PC-9 (cell line): ENCODE data around the gene RAPGEF6. TPM values are rescaled to one million over a fixed set of nuclear protein-coding genes. Genes with fewer than 3 reads are reported as not detected.
"Not testable (repeated sequence)": the region's sequence is repeated elsewhere in the genome, so short reads cannot be mapped to it uniquely, and the experiment has no call there.

Source experiments
- BruUV-seq: library from RNA; stranded (reverse); fragments of 400-500 nt; replicated peaks from 2 replicates; lab custom pipeline; 2021; lab: Mats Ljungman, UMichigan
- CTCF ChIA-PET: fragments of 300-600 bp; sonication (Branson Sonifier 250); formaldehyde crosslinking; loops from one replicate; lab custom pipeline; 2022; ENCODE audit warnings: antibody characterized with exemption; lab: Charles Lee
- POLR2A ChIA-PET: fragments of 300-600 bp; sonication (Branson Sonifier 250); formaldehyde crosslinking; loops from one replicate; lab custom pipeline; 2022; ENCODE audit warnings: antibody characterized with exemption; ENCODE audit not compliant: unreplicated experiment; lab: Charles Lee
- DNase-seq, 2 experiments: peaks; one replicate each; pipeline versions ENCODE4 v3.0.0 to v3.0.0-alpha.2; 2015 to 2022; ENCODE audit warnings: mixed read lengths in 1 of 2
- H2AFZ ChIP-seq: fragments of 200-600 bp; sonication (generic); 2 replicates; pipeline ENCODE4 v1.8.1; 2017; ENCODE audit warnings: antibody characterized with exemption
- H3F3A ChIP-seq: fragments of 200-600 bp; sonication (generic); 2 replicates; pipeline ENCODE4 v1.8.1; 2017; ENCODE audit warnings: antibody characterized with exemption, mild to moderate bottlenecking, low read depth; ENCODE audit not compliant: insufficient read depth
- H3K27ac ChIP-seq: fragments of 200-600 bp; sonication (generic); 2 replicates; pipeline ENCODE4 v1.6.1; 2016; ENCODE audit warnings: mixed run types
- H3K27me3 ChIP-seq: fragments of 200-600 bp; sonication (generic); 2 replicates; pipeline ENCODE4 v1.6.1; 2016; ENCODE audit warnings: low read depth, mixed run types; ENCODE audit not compliant: insufficient read depth
- H3K36me3 ChIP-seq: fragments of 200-600 bp; sonication (generic); 2 replicates; pipeline ENCODE4 v1.6.1; 2016; ENCODE audit warnings: low read depth, mixed run types
- H3K4me1 ChIP-seq: fragments of 200-600 bp; sonication (generic); replicated peaks from 2 replicates; pipeline ENCODE4 v1.6.1; 2016; ENCODE audit warnings: mixed run types; ENCODE audit not compliant: insufficient read depth
- H3K4me2 ChIP-seq: fragments of 200-600 bp; sonication (generic); 2 replicates; pipeline ENCODE4 v1.6.1; 2017; ENCODE audit warnings: mixed run types
- H3K4me3 ChIP-seq: fragments of 200-600 bp; sonication (generic); 2 replicates; pipeline ENCODE4 v1.6.1; 2016; ENCODE audit warnings: mixed run types
- H3K79me2 ChIP-seq: fragments of 200-600 bp; sonication (generic); 2 replicates; pipeline ENCODE4 v1.6.1; 2017; ENCODE audit warnings: low read depth, mixed run types
- H3K9me2 ChIP-seq: fragments of 200-600 bp; sonication (generic); 2 replicates; pipeline ENCODE4 v1.8.1; 2017; ENCODE audit warnings: mild to moderate bottlenecking; ENCODE audit not compliant: insufficient read depth
- H3K9me3 ChIP-seq: fragments of 200-600 bp; sonication (generic); 2 replicates; pipeline ENCODE4 v1.8.1; 2016; ENCODE audit warnings: low read depth; ENCODE audit not compliant: insufficient read depth
- H4K20me1 ChIP-seq: fragments of 200-600 bp; sonication (generic); 2 replicates; pipeline ENCODE4 v1.8.1; 2017; ENCODE audit not compliant: insufficient read depth
- CTCF ChIP-seq: fragments of 200-600 bp; sonication (generic); conservative IDR thresholded peaks from 2 replicates; pipeline ENCODE4 v1.6.1; 2017; ENCODE audit warnings: mixed run types, antibody characterized with exemption, mild to moderate bottlenecking, moderate library complexity
- EZH2 ChIP-seq: fragments of 200-600 bp; sonication (generic); IDR thresholded peaks from 2 replicates; pipeline ENCODE4 v1.8.0; 2017; ENCODE audit warnings: antibody characterized with exemption, low read depth
- intact Hi-C: fragments of 100-400 bp; cut with micrococcal nuclease; formaldehyde crosslinking; loops from one replicate; pipeline ENCODE4 v1.10.0; 2022; ENCODE audit not compliant: unreplicated experiment
- total RNA-seq: library from RNA; stranded (reverse); gene quantifications from 2 replicates; pipeline ENCODE4 v1.2.3, GENCODE V29; 2021

RAPGEF6 gene
- total RNA-seq, 1 experiment from 2014 or later, result 17.1 TPM

GRCh38 chr5:131605086-131605485 is 29.9 kb downstream of the RAPGEF6 start:
- H3K27me3 ChIP-seq, result no peaks in the 10 kb centered on the region
- BruUV-seq, result no TSS peak
- no peaks in the 10 kb centered on the region for H3K9me3 ChIP-seq
- H3K4me1 ChIP-seq, result no peaks in the 10 kb centered on the region
- CTCF ChIA-PET, result no interaction called here
- no peak overlapping the region for H3K4me2 ChIP-seq
- POLR2A ChIA-PET, result no interaction called here
- H3K9me2 ChIP-seq, result no peaks in the 10 kb centered on the region
- TF ChIP-seq CTCF, result no peak
- TF ChIP-seq EZH2, result no peak
- no peak overlapping the region for H2AFZ ChIP-seq
- H3K4me3 ChIP-seq, result no peak overlapping the region
- DNase-seq, result no peak
- H3K79me2 ChIP-seq, result peaks cover 45% of the 10 kb centered on the region
- H3K27ac ChIP-seq, result no peak overlapping the region
- intact Hi-C loops, result no loop called here
- H3K36me3 ChIP-seq, result no peaks in the 10 kb centered on the region
- no peaks in the 10 kb centered on the region; the same call in 1 of the 2 replicates for H3F3A ChIP-seq
- peaks cover 18% of the 10 kb centered on the region for H4K20me1 ChIP-seq

GRCh38 chr5:131595088-131596033 is 39.7 kb downstream of the RAPGEF6 start:
- DNase-seq, result no peak
- POLR2A ChIA-PET, result no interaction called here
- CTCF ChIA-PET, result no interaction called here
- TF ChIP-seq CTCF (no peak), EZH2 (no peak)
- Histone ChIP-seq H3K4me1 (no peaks in the 10 kb centered on the region), H3K36me3 (peaks cover 4% of the 10 kb centered on the region; the same call in 1 of the 2 replicates), H3F3A (no peaks in the 10 kb centered on the region), H3K27ac (no peak overlapping the region), H3K4me2 (no peak overlapping the region), H2AFZ (no peak overlapping the region), H3K79me2 (peaks cover 7% of the 10 kb centered on the region; the same call in 1 of the 2 replicates), H3K9me3 (no peaks in the 10 kb centered on the region; the same call in 1 of the 2 replicates), H3K9me2 (no peaks in the 10 kb centered on the region), H3K27me3 (no peaks in the 10 kb centered on the region), H3K4me3 (no peak overlapping the region), H4K20me1 (peaks cover 10% of the 10 kb centered on the region; the same call in 1 of the 2 replicates)
- intact Hi-C loops, result no loop called here
- no TSS peak for BruUV-seq

GRCh38 chr5:131593921-131594320 is 41.1 kb downstream of the RAPGEF6 start:
- H3K79me2 ChIP-seq, result peaks cover 12% of the 10 kb centered on the region; the same call in 1 of the 2 replicates
- H3K9me3 ChIP-seq, result no peaks in the 10 kb centered on the region; the same call in 1 of the 2 replicates
- no peak overlapping the region for H2AFZ ChIP-seq
- TF ChIP-seq EZH2 (no peak), CTCF (no peak)
- POLR2A ChIA-PET, result interaction anchor here (0.6 kb wide), 1 partner anchor 28 kb away, joined by 3 read pairs; no protein-coding TSS in a partner anchor
- peaks cover 18% of the 10 kb centered on the region; the same call in 1 of the 2 replicates for H4K20me1 ChIP-seq
- no peaks in the 10 kb centered on the region; the same call in 1 of the 2 replicates for H3K36me3 ChIP-seq
- no peaks in the 10 kb centered on the region for H3K9me2 ChIP-seq
- no peaks in the 10 kb centered on the region for H3K4me1 ChIP-seq
- no peak overlapping the region for H3K27ac ChIP-seq
- H3K4me3 ChIP-seq, result no peak overlapping the region
- no peak for DNase-seq
- CTCF ChIA-PET, result no interaction called here
- H3K27me3 ChIP-seq, result no peaks in the 10 kb centered on the region
- no peak overlapping the region for H3K4me2 ChIP-seq
- intact Hi-C loops, result no loop called here
- H3F3A ChIP-seq, result no peaks in the 10 kb centered on the region
- BruUV-seq, result no TSS peak

GRCh38 chr5:131593436-131593835 is 41.6 kb downstream of the RAPGEF6 start:
- CTCF ChIA-PET, intact Hi-C loops, H3K9me3 ChIP-seq, H3K36me3 ChIP-seq, H3F3A ChIP-seq, H3K4me1 ChIP-seq, H3K4me3 ChIP-seq, POLR2A ChIA-PET, H2AFZ ChIP-seq, H3K27ac ChIP-seq, BruUV-seq, H3K27me3 ChIP-seq, H3K4me2 ChIP-seq, H3K9me2 ChIP-seq, DNase-seq: not testable (repeated sequence)
- Histone ChIP-seq H4K20me1 (peaks cover 18% of the 10 kb centered on the region; the same call in 1 of the 2 replicates), H3K79me2 (peaks cover 15% of the 10 kb centered on the region; the same call in 1 of the 2 replicates)
